RPMI8226 (cell line): ENCODE measurements around the gene PTPRN2.
"Not testable (repeated sequence)": the region's sequence is repeated elsewhere in the genome, so short reads cannot be mapped to it uniquely, and the experiment has no call there.

Source experiments
- DNase-seq: peaks from one replicate; pipeline ENCODE4 v3.0.0-alpha.2; 2015

Gene PTPRN2

GRCh38 chr7:157997080-157997440 lies 590.6 kb downstream of the PTPRN2 start:
- no peak for DNase-seq

- DNase-seq, result no peak
These were observed 591.1 kb downstream of the PTPRN2 start for GRCh38 chr7:157996359-157997079.

- DNase-seq, result no peak
These were observed 591.8 kb downstream of the PTPRN2 start for GRCh38 chr7:157995815-157996214.

- no peak for DNase-seq
These were observed 593.3 kb downstream of the PTPRN2 start for GRCh38 chr7:157994319-157994718.

GRCh38 chr7:157993406-157994105 lies 594.1 kb downstream of the PTPRN2 start:
- no peak for DNase-seq

- no peak for DNase-seq
These were observed 595.0 kb downstream of the PTPRN2 start for GRCh38 chr7:157992511-157993160.

GRCh38 chr7:157991761-157992160 lies 595.9 kb downstream of the PTPRN2 start:
- DNase-seq, result no peak

- peak; percentile 45 for DNase-seq
These were observed 596.3 kb downstream of the PTPRN2 start for GRCh38 chr7:157991351-157991750.

- no peak for DNase-seq
These were observed 596.8 kb downstream of the PTPRN2 start for GRCh38 chr7:157990881-157991250.

GRCh38 chr7:157990226-157990880 lies 597.3 kb downstream of the PTPRN2 start:
- no peak for DNase-seq

- DNase-seq, result no peak
These were observed 598.0 kb downstream of the PTPRN2 start for GRCh38 chr7:157989589-157989988.

GRCh38 chr7:157987906-157988305 lies 599.7 kb downstream of the PTPRN2 start:
- DNase-seq, result no peak

GRCh38 chr7:157986051-157986450 lies 601.6 kb downstream of the PTPRN2 start:
- no peak for DNase-seq

- no peak for DNase-seq
These were observed 602.0 kb downstream of the PTPRN2 start for GRCh38 chr7:157985636-157986035.

- no peak for DNase-seq
These were observed 603.0 kb downstream of the PTPRN2 start for GRCh38 chr7:157984423-157985163.

- DNase-seq, result no peak
These were observed 603.9 kb downstream of the PTPRN2 start for GRCh38 chr7:157983502-157984422.

- DNase-seq, result no peak
These were observed 605.8 kb downstream of the PTPRN2 start for GRCh38 chr7:157981778-157982177.

- no peak for DNase-seq
These were observed 606.8 kb downstream of the PTPRN2 start for GRCh38 chr7:157980774-157981173.

- not testable (repeated sequence) for DNase-seq
These were observed 607.3 kb downstream of the PTPRN2 start for GRCh38 chr7:157980341-157980731.

- DNase-seq, result no peak
These were observed 607.8 kb downstream of the PTPRN2 start for GRCh38 chr7:157979636-157980340.

- no peak for DNase-seq
These were observed 608.9 kb downstream of the PTPRN2 start for GRCh38 chr7:157978766-157979165.
